GM23248 (cell line): ENCODE measurements around the gene HCAR2. TPM values are rescaled to one million over a fixed set of nuclear protein-coding genes. Genes with fewer than 3 reads are reported as not detected.

Experiments
- DNase-seq: peaks from one replicate; pipeline ENCODE4 v3.0.0-alpha.2; 2015
- H2AFZ ChIP-seq: fragments of 200-600 bp; sonication (generic); 2 replicates; pipeline ENCODE4 v1.6.1; 2016; ENCODE audit warnings: antibody characterized with exemption
- H3F3A ChIP-seq: fragments of 200-600 bp; sonication (generic); 2 replicates; pipeline ENCODE4 v1.6.1; 2016; ENCODE audit warnings: mild to moderate bottlenecking, antibody characterized with exemption, mixed run types; ENCODE audit not compliant: insufficient read depth
- H3K27ac ChIP-seq: fragments of 200-600 bp; sonication (generic); 2 replicates; pipeline ENCODE4 v1.5.1; 2016; ENCODE audit warnings: mild to moderate bottlenecking
- H3K27me3 ChIP-seq: fragments of 200-600 bp; sonication (generic); replicated peaks from 2 replicates; pipeline ENCODE4 v1.6.1; 2016; ENCODE audit warnings: mild to moderate bottlenecking; ENCODE audit not compliant: insufficient read depth
- H3K36me3 ChIP-seq: fragments of 200-600 bp; sonication (generic); 2 replicates; pipeline ENCODE4 v1.6.1; 2016; ENCODE audit warnings: low read depth, mild to moderate bottlenecking
- H3K4me1 ChIP-seq: fragments of 200-600 bp; sonication (generic); 2 replicates; pipeline ENCODE4 v1.6.1; 2016; ENCODE audit warnings: mild to moderate bottlenecking; ENCODE audit not compliant: insufficient read depth
- H3K4me2 ChIP-seq: fragments of 200-600 bp; sonication (generic); one replicate; pipeline ENCODE4 v1.6.1; 2016; ENCODE audit warnings: mild to moderate bottlenecking; ENCODE audit not compliant: unreplicated experiment
- H3K4me3 ChIP-seq: fragments of 200-600 bp; sonication (generic); 2 replicates; pipeline ENCODE4 v1.5.1; 2016; ENCODE audit warnings: mild to moderate bottlenecking
- H3K79me2 ChIP-seq: fragments of 200-600 bp; sonication (generic); 2 replicates; pipeline ENCODE4 v1.6.1; 2016; ENCODE audit warnings: mild to moderate bottlenecking; ENCODE audit not compliant: insufficient read depth
- H3K9ac ChIP-seq: fragments of 200-600 bp; sonication (generic); 2 replicates; pipeline ENCODE4 v1.6.1; 2016; ENCODE audit warnings: mild to moderate bottlenecking
- H3K9me2 ChIP-seq: fragments of 200-600 bp; sonication (generic); 2 replicates; pipeline ENCODE4 v1.6.1; 2016; ENCODE audit warnings: mixed run types, mild to moderate bottlenecking, moderate library complexity; ENCODE audit not compliant: insufficient read depth
- H3K9me3 ChIP-seq: fragments of 200-600 bp; sonication (generic); one replicate; pipeline ENCODE4 v1.6.1; 2017; ENCODE audit warnings: low read depth
- H4K20me1 ChIP-seq: fragments of 200-600 bp; sonication (generic); 2 replicates; pipeline ENCODE4 v1.6.0; 2016; ENCODE audit not compliant: insufficient read depth
- EZH2 ChIP-seq: fragments of 200-600 bp; sonication (generic); IDR thresholded peaks from 2 replicates; pipeline ENCODE4 v1.6.1; 2018; ENCODE audit warnings: antibody characterized with exemption, mild to moderate bottlenecking; ENCODE audit not compliant: insufficient read depth, poor library complexity, severe bottlenecking
- EZH2phosphoT487 ChIP-seq: fragments of 200-600 bp; sonication (generic); IDR thresholded peaks from 2 replicates; pipeline ENCODE4 v1.6.1; 2018; ENCODE audit warnings: antibody characterized with exemption, moderate library complexity, mild to moderate bottlenecking, low read depth; ENCODE audit not compliant: insufficient read depth
- WGBS, 2 experiments: methylation state at CpG; one replicate each; pipeline ENCODE4 v1.1.6; 2015 to 2017; ENCODE audit warnings: low lambda C conversion rate in 2 of 2, low coverage in 1 of 2; ENCODE audit errors: missing lambda C conversion rate in 2 of 2; 5-methylcytosine and 5-hydroxymethylcytosine counted together
- in situ Hi-C: fragments of 300-500 bp; cut with MboI; formaldehyde crosslinking; loops from 2 replicates; pipeline ENCODE4 v1.15.0; 2020
- polyA plus RNA-seq: library from polyadenylated mRNA; unstranded; fragments of >200 nt; fragmentation: Nextera tagmentation; extraction: Ambion mirVana; gene quantifications from 2 replicates; pipeline ENCODE4 v1.2.1, GENCODE V29; 2016
- small RNA-seq: library from RNA; depleted of rRNA; stranded (forward); fragments of <200 nt; gene quantifications from one replicate; pipeline ENCODE3, GENCODE V24; 2014; ENCODE audit warnings: low read depth, low replicate concordance
- total RNA-seq: library from RNA; depleted of rRNA; stranded (reverse); fragments of >200 nt; shearing (Covaris generic); gene quantifications from 2 replicates; pipeline ENCODE4 v1.2.3, GENCODE V29; 2014; rRNA removed

The HCAR2 gene
- total and polyA plus RNA-seq, 2 experiments from 2014 or later: not detected

- WGBS, 2 experiments: 62 to 75% methylated on average over 8 to 11 of the region's 11 CpGs
- H3K79me2 ChIP-seq: no peaks in the 10 kb centered on the region
- no peaks in the 10 kb centered on the region for H4K20me1 ChIP-seq
- in situ Hi-C loops: no loop called here
- H3K4me2 ChIP-seq: no peak overlapping the region
- H3K27ac ChIP-seq: no peak overlapping the region
- no peak overlapping the region for H3K4me3 ChIP-seq
- H3K9me2 ChIP-seq: no peaks in the 10 kb centered on the region
- H2AFZ ChIP-seq: no peak overlapping the region
- H3K36me3 ChIP-seq: no peaks in the 10 kb centered on the region
- peaks cover under 1% of the 10 kb centered on the region; the same call in 1 of the 2 replicates for H3K4me1 ChIP-seq
- H3K27me3 ChIP-seq: no peaks in the 10 kb centered on the region
- DNase-seq: no peak
- TF ChIP-seq EZH2: no peak
- no peak for TF ChIP-seq EZH2phosphoT487
- H3K9ac ChIP-seq: no peak overlapping the region
- no peaks in the 10 kb centered on the region for H3F3A ChIP-seq
- H3K9me3 ChIP-seq: no peaks in the 10 kb centered on the region
These were observed 51.5 kb downstream of the HCAR2 start for GRCh38 chr12:122651520-122652224.

Small RNA genes within 50 kb of the gene (small RNA-seq; reads per million reads assigned to genes)
- not detected for gene AC026333.2

Other genes starting within 250 kb of the HCAR2 start
- 12.3 and 13.2 TPM in 2 replicates for gene ZCCHC8, start 202.4 kb downstream of the HCAR2 start, total RNA-seq
- 13.6 and 14.3 TPM in 2 replicates for gene ZCCHC8, start 202.4 kb downstream of the HCAR2 start, polyA plus RNA-seq
- gene RSRC2, start 176.4 kb downstream of the HCAR2 start, total RNA-seq: 31.1 and 41.5 TPM in 2 replicates
- gene RSRC2, start 176.4 kb downstream of the HCAR2 start, polyA plus RNA-seq: 45.8 and 51.7 TPM in 2 replicates
- 15.5 and 20.2 TPM in 2 replicates for gene KNTC1, start 176.1 kb downstream of the HCAR2 start, total RNA-seq
- gene KNTC1, start 176.1 kb downstream of the HCAR2 start, polyA plus RNA-seq: 5.6 and 8.1 TPM in 2 replicates
- not detected in 2 replicates for gene HCAR3, start 13.5 kb upstream of the HCAR2 start, total RNA-seq
- not detected in 2 replicates for gene HCAR3, start 13.5 kb upstream of the HCAR2 start, polyA plus RNA-seq
- gene HCAR1, start 27.5 kb upstream of the HCAR2 start, total RNA-seq: not detected in 2 replicates
- not detected in 2 replicates for gene HCAR1, start 27.5 kb upstream of the HCAR2 start, polyA plus RNA-seq
- gene DENR, start 49.5 kb upstream of the HCAR2 start, total RNA-seq: 42.2 and 48.6 TPM in 2 replicates
- gene DENR, start 49.5 kb upstream of the HCAR2 start, polyA plus RNA-seq: 80.5 and 83.3 TPM in 2 replicates
- 0.22 TPM in 1 of 2 replicates, not detected in the other for gene CCDC62, start 71.2 kb upstream of the HCAR2 start, total RNA-seq
- 0.22 TPM in 1 of 2 replicates, not detected in the other for gene CCDC62, start 71.2 kb upstream of the HCAR2 start, polyA plus RNA-seq
- 16.3 and 16.4 TPM in 2 replicates for gene HIP1R, start 132.1 kb upstream of the HCAR2 start, total RNA-seq
- 7.1 and 7.6 TPM in 2 replicates for gene HIP1R, start 132.1 kb upstream of the HCAR2 start, polyA plus RNA-seq
- 26.1 and 31.3 TPM in 2 replicates for gene VPS37B, start 192.8 kb upstream of the HCAR2 start, total RNA-seq
- 19.1 and 19.9 TPM in 2 replicates for gene VPS37B, start 192.8 kb upstream of the HCAR2 start, polyA plus RNA-seq